ENCODE results near the gene IFT25. TPM values are rescaled to one million over a fixed set of nuclear protein-coding genes. Genes with fewer than 3 reads are reported as not detected.
"Not testable (repeated sequence)": the region's sequence is repeated elsewhere in the genome, so short reads cannot be mapped to it uniquely, and the experiment has no call there.

IFT25 gene
- total RNA-seq, 4 donors from 2014 or later: 17.7 to 27.1 (median 21.3) TPM

DNA sequence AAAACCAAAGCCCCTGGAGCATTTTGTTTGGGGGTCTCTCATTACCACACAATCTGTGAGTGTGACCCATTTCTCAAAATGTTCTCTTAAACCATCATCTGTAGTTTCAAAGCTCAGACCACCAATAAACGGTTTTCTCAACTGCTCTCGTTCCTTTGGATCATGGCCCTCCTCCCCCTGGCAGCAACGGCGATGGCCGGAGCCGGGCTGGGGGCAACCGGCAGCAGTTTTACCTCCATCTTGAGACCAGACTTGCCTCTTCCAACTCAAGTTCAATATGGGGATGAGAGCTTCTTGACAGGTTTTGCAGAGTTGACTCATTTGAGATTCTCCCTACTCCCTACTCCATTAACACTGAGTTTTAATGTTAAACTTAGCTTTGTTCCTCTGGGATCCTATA is 30.4 kb upstream of the IFT25 start:
- H3K4me1 ChIP-seq: peaks cover 0 to 6% (median 0%) of the 10 kb centered on the region in 3 donors
- peaks cover 0 to 11% of the 10 kb centered on the region in 2 donors for H3K36me3 ChIP-seq
- H3K4me3 ChIP-seq: no peak overlapping the region
- peak overlapping the region in 1 of 4 donors; percentile 43 for H3K27ac ChIP-seq
- TF ChIP-seq EP300 (IDR thresholded peaks at IDR 0.05): no peak
- TF ChIP-seq, protein P1, sequence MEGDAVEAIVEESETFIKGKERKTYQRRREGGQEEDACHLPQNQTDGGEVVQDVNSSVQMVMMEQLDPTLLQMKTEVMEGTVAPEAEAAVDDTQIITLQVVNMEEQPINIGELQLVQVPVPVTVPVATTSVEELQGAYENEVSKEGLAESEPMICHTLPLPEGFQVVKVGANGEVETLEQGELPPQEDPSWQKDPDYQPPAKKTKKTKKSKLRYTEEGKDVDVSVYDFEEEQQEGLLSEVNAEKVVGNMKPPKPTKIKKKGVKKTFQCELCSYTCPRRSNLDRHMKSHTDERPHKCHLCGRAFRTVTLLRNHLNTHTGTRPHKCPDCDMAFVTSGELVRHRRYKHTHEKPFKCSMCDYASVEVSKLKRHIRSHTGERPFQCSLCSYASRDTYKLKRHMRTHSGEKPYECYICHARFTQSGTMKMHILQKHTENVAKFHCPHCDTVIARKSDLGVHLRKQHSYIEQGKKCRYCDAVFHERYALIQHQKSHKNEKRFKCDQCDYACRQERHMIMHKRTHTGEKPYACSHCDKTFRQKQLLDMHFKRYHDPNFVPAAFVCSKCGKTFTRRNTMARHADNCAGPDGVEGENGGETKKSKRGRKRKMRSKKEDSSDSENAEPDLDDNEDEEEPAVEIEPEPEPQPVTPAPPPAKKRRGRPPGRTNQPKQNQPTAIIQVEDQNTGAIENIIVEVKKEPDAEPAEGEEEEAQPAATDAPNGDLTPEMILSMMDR (IDR thresholded peaks at IDR 0.05): no peak
- TF ChIP-seq POLR2A (IDR thresholded peaks at IDR 0.05): no peak
- no peak for TF ChIP-seq POLR2AphosphoS5 (IDR thresholded peaks at IDR 0.05)
- no peaks in the 10 kb centered on the region for H3K27me3 ChIP-seq
- ATAC-seq: no peak
- 100% methylated on average over 2 of the region's 7 CpGs; no CpG with 5 or more reads in 1 of the 2 donors for WGBS, 2 donors (ENCODE audit: low coverage in 1 of 2)
- H3K9me3 ChIP-seq: no peaks in the 10 kb centered on the region

DNA sequence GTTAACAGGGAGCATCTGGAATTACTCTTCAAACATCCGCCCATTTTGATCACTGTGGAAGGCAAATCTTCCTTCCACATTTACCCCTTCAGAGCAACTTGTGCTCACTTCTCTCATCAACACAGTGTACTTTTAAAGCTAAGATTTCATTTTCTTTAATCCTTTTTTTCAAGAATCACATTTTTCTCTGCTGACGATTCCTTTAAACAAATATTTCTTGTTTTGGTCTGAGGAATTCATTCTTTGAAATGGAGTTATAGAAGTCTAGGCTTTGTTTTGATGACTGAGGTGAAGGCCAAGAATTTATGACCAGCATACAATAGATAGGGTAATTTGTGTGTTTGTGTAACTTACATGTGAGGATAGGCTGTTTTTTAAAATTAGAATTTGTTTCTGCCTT is 26.2 kb upstream of the IFT25 start:
- WGBS, 2 donors (ENCODE audit: low coverage in 1 of 2): 64 to 78% methylated on average over 2 of the region's 2 CpGs
- peak overlapping the region in 2 of 4 donors; percentile 14 to 40 for H3K27ac ChIP-seq
- H3K4me3 ChIP-seq: no peak overlapping the region
- no peaks in the 10 kb centered on the region for H3K9me3 ChIP-seq
- H3K4me1 ChIP-seq: peaks cover 0 to 6% (median 0%) of the 10 kb centered on the region in 3 donors
- peaks cover 0 to 52% of the 10 kb centered on the region in 2 donors for H3K36me3 ChIP-seq
- no peaks in the 10 kb centered on the region for H3K27me3 ChIP-seq
- TF ChIP-seq POLR2AphosphoS5 (IDR thresholded peaks at IDR 0.05) (no peak), EP300 (IDR thresholded peaks at IDR 0.05) (no peak)
- peak; percentile 31 for ATAC-seq

DNA sequence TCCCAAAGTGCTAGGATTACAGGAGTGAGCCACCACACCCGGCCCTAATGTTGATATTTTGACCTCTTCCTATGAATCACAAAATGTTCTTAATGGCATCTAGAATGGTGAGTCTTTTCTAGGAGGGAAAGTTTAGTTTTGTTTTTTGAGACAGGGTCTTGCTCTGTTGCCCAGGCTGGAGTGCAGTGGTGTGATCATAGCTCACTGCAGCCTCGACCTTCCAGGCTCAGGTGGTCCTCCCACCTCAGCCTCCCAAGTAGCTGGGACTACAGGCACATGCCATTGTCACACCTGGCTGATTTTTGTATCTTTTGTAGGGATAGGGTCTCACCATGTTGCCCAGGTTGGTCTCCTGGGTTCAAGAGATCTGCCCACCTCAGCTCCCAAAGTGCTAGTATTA is 23.8 kb upstream of the IFT25 start:
- not testable (repeated sequence) for ATAC-seq
- 86% methylated on average over 1 of the region's 2 CpGs; no CpG with 5 or more reads in 1 of the 2 donors for WGBS, 2 donors (ENCODE audit: low coverage in 1 of 2)
- peaks cover 5 to 74% of the 10 kb centered on the region in 2 donors for H3K36me3 ChIP-seq

DNA sequence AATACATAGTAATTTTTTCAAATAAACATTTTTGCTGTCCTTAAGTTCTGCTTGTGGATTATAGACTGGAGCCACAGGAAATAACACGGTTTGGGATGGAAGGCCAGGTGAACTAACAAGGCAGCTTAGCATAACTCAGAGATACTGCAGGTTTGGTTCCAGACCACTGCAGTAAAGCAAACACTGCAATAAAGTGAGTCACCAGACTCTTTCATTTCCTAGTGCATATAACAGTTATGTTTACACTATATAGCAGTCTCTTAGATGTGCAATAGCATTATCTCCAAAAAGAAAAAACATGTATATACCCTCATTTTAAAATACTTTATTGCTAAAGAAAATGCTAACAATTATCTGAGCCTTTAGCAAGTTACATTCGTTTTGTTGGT is 22.6 kb upstream of the IFT25 start:
- Histone ChIP-seq H3K27me3 (no peaks in the 10 kb centered on the region), H3K27ac (no peak overlapping the region), H3K36me3 (peaks cover 5 to 86% of the 10 kb centered on the region in 2 donors), H3K4me1 (peaks cover 0 to 5% (median 0%) of the 10 kb centered on the region in 3 donors), H3K9me3 (no peaks in the 10 kb centered on the region), H3K4me3 (no peak overlapping the region)
- WGBS, 2 donors (ENCODE audit: low coverage in 1 of 2): 83 to 90% methylated on average over 2 of the region's 2 CpGs
- no peak for ATAC-seq
- TF ChIP-seq, protein P1 (IDR thresholded peaks at IDR 0.05): no peak
- TF ChIP-seq POLR2AphosphoS5 (IDR thresholded peaks at IDR 0.05) (no peak), POLR2A (IDR thresholded peaks at IDR 0.05) (no peak), EP300 (IDR thresholded peaks at IDR 0.05) (no peak)

More for the DNA sequence above, 23.8 kb upstream of the IFT25 start:
- H3K27me3 ChIP-seq, H3K9me3 ChIP-seq, H3K27ac ChIP-seq, H3K4me1 ChIP-seq, H3K4me3 ChIP-seq: not testable (repeated sequence)

DNA sequence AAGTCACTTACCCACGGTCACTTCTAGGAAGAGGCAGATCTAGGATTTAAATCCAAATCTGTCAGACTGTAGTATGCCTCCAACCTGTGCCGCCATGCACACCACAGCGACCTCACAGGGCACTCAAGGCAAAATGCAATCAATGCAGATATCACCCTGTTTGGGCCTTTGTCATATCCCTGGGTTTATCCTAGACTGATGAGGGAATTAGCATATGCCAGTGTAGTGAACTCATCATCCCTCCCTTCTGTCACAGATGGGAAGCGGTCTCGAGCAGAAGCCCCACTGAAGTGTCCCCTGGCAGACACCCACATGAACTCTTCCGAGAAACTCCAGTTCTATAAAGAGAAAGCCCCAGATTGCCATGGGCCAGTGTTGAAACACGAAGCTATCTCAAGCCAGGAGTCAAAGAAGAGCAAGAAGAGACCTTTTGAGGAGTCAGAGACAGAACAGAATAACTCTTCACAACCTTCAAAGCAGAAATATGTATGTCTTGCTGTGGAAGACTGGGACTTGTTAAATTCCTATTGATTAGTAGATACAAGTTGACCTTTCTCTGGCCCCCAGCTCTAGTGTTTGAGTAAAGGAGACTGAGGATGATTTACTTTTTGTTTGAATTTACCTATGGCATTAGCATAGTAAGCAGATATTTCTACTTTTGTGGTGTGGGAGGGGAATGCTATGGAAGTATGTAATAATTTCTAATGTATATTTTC is 22.1 kb upstream of the IFT25 start:
- Histone ChIP-seq H3K27ac (no peak overlapping the region), H3K4me1 (no peaks in the 10 kb centered on the region), H3K4me3 (no peak overlapping the region), H3K27me3 (no peaks in the 10 kb centered on the region), H3K36me3 (peaks cover 7 to 91% of the 10 kb centered on the region in 2 donors), H3K9me3 (no peaks in the 10 kb centered on the region)
- TF ChIP-seq, protein P1 (IDR thresholded peaks at IDR 0.05): no peak
- no peak for TF ChIP-seq POLR2A (IDR thresholded peaks at IDR 0.05)
- TF ChIP-seq POLR2AphosphoS5 (IDR thresholded peaks at IDR 0.05): no peak
- TF ChIP-seq EP300 (IDR thresholded peaks at IDR 0.05): no peak
- WGBS, 2 donors (ENCODE audit: low coverage in 1 of 2): 70 to 77% methylated on average over 3 to 7 of the region's 7 CpGs
- no peak for ATAC-seq

DNA sequence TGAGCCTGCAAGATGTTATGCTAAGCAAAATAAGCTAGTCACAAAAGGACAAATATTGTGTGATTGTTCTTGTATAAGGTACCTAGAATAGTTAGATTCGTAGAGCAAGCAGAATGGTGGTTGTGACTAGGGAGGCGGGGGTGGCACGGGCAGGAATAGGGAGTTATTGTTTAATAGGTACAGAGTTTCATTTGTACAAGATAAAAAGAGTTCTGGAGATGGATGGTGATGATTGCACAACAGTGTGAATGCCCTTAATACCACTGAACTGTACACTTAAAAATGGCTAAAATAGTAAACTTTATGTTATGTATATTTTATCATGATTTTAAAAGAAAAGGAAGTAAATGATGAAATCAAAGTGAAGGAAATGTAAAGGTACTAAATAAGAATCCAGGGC is 21.3 kb upstream of the IFT25 start:
- H3K9me3 ChIP-seq: no peaks in the 10 kb centered on the region
- peaks cover 13 to 99% of the 10 kb centered on the region in 2 donors for H3K36me3 ChIP-seq
- no peak overlapping the region for H3K4me3 ChIP-seq
- WGBS, 2 donors (ENCODE audit: low coverage in 1 of 2): 78 to 94% methylated on average over 3 of the region's 3 CpGs
- H3K27me3 ChIP-seq: no peaks in the 10 kb centered on the region
- no peak for ATAC-seq
- H3K27ac ChIP-seq: no peak overlapping the region
- no peaks in the 10 kb centered on the region for H3K4me1 ChIP-seq
- TF ChIP-seq EP300 (IDR thresholded peaks at IDR 0.05) (no peak), POLR2AphosphoS5 (IDR thresholded peaks at IDR 0.05) (no peak), POLR2A (IDR thresholded peaks at IDR 0.05) (no peak)
- TF ChIP-seq, protein P1 (IDR thresholded peaks at IDR 0.05): no peak

All from gastroesophageal sphincter (tissue), 4 donors.